K562 (cell line): Measurements from ENCODE around the gene CLIC3. TPM values are rescaled to one million over a fixed set of nuclear protein-coding genes. Genes with fewer than 3 reads are reported as not detected.

Experiments
- ATF7 ChIP-seq: fragments of 450-650 bp; IDR thresholded peaks from 2 replicates; pipeline ENCODE4 v1.7.1; 2014; ENCODE audit warnings: mild to moderate bottlenecking, moderate library complexity
- CHCHD3 ChIP-seq: fragments of 250-450 bp; sonication (Bioruptor Pico); IDR thresholded peaks from 2 replicates; pipeline ENCODE4 v2.1.2; 2022; ENCODE audit warnings: mild to moderate bottlenecking
- DPF2 ChIP-seq: fragments of 450-650 bp; IDR thresholded peaks from 2 replicates; pipeline ENCODE4 v1.6.1; 2016
- HNRNPH1 ChIP-seq: fragments of 200-400 bp; formaldehyde crosslinking; optimal IDR thresholded peaks from 2 replicates; pipeline ENCODE3; 2017; ENCODE audit warnings: low read depth, mild to moderate bottlenecking, low read length, moderate library complexity
- KDM5B ChIP-seq: fragments of 200-600 bp; sonication (generic); IDR thresholded peaks from 2 replicates; pipeline ENCODE4 v1.6.1; 2012; ENCODE audit warnings: low read depth, mild to moderate bottlenecking, moderate library complexity, low read length, control low read depth, inconsistent platforms; ENCODE audit not compliant: insufficient replicate concordance
- MAZ ChIP-seq, 2 experiments: fragments of 450-650 bp in 1 of 2; sonication (generic) in 1 of 2; formaldehyde crosslinking; IDR thresholded peaks in 1 of 2; conservative IDR thresholded peaks in 1 of 2; 2 replicates each; pipeline versions ENCODE4 v1.4.0 to v1.5.0; 2020; ENCODE audit warnings: mild to moderate bottlenecking in 1 of 2, missing genetic modification reagents in 1 of 2
- NR4A1 ChIP-seq, 2 experiments: fragments of 250-450 bp in 1 of 2; fragments of 450-650 bp in 1 of 2; sonication (Bioruptor Pico) in 1 of 2; IDR thresholded peaks; 2 replicates each; pipeline versions ENCODE4 v1.4.0 to v1.6.1; 2016 to 2020; ENCODE audit warnings: mild to moderate bottlenecking in 2 of 2, missing compliant biosample characterization in 1 of 2, missing genetic modification characterization in 1 of 2, moderate library complexity in 1 of 2
- RNF2 ChIP-seq: sonication (generic); IDR thresholded peaks from 2 replicates; pipeline ENCODE4 v1.6.1; 2016
- SIN3A ChIP-seq, 2 experiments: fragments of 150-350 bp in 1 of 2; IDR thresholded peaks; 2 replicates each; pipeline ENCODE4 v1.6.1; 2011 to 2016; ENCODE audit warnings: borderline replicate concordance in 2 of 2, low read depth in 2 of 2, low read length in 2 of 2, mild to moderate bottlenecking in 2 of 2, moderate library complexity in 2 of 2; ENCODE audit not compliant: control insufficient read depth in 1 of 2
- SOX6 ChIP-seq: fragments of 450-650 bp; IDR thresholded peaks from 2 replicates; pipeline ENCODE4 v1.6.1; 2014; ENCODE audit warnings: mild to moderate bottlenecking
- SP1 ChIP-seq: sonication (generic); formaldehyde crosslinking; IDR thresholded peaks from 2 replicates; pipeline ENCODE4 v1.8.1; 2022; ENCODE audit warnings: mild to moderate bottlenecking, missing genetic modification reagents
- TCF3 ChIP-seq: sonication (generic); formaldehyde crosslinking; IDR thresholded peaks from 2 replicates; pipeline ENCODE4 v1.4.0; 2020; ENCODE audit warnings: mild to moderate bottlenecking, missing genetic modification reagents
- ZEB2 ChIP-seq: fragments of 450-650 bp; IDR thresholded peaks from 2 replicates; pipeline ENCODE4 v1.6.1; 2016
- polyA plus RNA-seq, 8 experiments: library from polyadenylated mRNA; depleted of rRNA in 4 of 8; stranded (reverse) in 5 of 8; unstranded in 3 of 8; fragments of >200 nt; fragmentation: Nextera tagmentation in 2 of 8; fragmentation: Illumina TruSeq in 1 of 8; extraction: Ambion mirVana in 2 of 8; extraction: Trizol in 1 of 8; gene quantifications; 2 replicates each; pipeline versions ENCODE4 v1.2.1 to v1.2.3, GENCODE V29; 2011 to 2014; ENCODE audit warnings: inconsistent platforms in 1 of 8, missing spikeins in 1 of 8
- total RNA-seq, 7 experiments: library from RNA; depleted of rRNA in 6 of 7; stranded (reverse); fragments of >200 nt in 6 of 7; fragmentation: Illumina TruSeq in 2 of 7; extraction: Trizol in 2 of 7; gene quantifications; 2 replicates each; pipeline versions ENCODE4 v1.2.1 to v1.2.3, GENCODE V29; 2011 to 2021; ENCODE audit warnings: low replicate concordance in 1 of 7
- TF ChIP-seq, protein P1 (sequence below), 2 experiments: fragments of 450-650 bp in 1 of 2; sonication (generic) in 1 of 2; formaldehyde crosslinking in 1 of 2; IDR thresholded peaks in 1 of 2; conservative IDR thresholded peaks in 1 of 2; 2 replicates each; pipeline versions ENCODE4 v1.6.1 to v1.8.1; 2016 to 2023; ENCODE audit warnings: mild to moderate bottlenecking in 2 of 2, moderate library complexity in 2 of 2, inconsistent platforms in 1 of 2, missing genetic modification reagents in 1 of 2
- TF ChIP-seq, protein P2 (sequence below): fragments of 200-800 bp; sonication (Bioruptor generic); IDR thresholded peaks from 2 replicates; pipeline ENCODE4 v1.6.1; 2017; ENCODE audit warnings: missing genetic modification characterization, missing compliant biosample characterization
- TF ChIP-seq, protein P3 (sequence below), 2 experiments: IDR thresholded peaks; 2 replicates each; pipeline ENCODE4 v1.6.1; 2011; ENCODE audit warnings: borderline replicate concordance in 1 of 2, control low read depth in 1 of 2, low read depth in 1 of 2, low read length in 1 of 2, mild to moderate bottlenecking in 1 of 2, mixed read lengths in 1 of 2, moderate library complexity in 1 of 2; ENCODE audit not compliant: insufficient read depth in 1 of 2, insufficient read length in 1 of 2, poor library complexity in 1 of 2, severe bottlenecking in 1 of 2; ENCODE audit errors: extremely low read depth in 1 of 2
- TF ChIP-seq, protein P4 (sequence below), 3 experiments: fragments of 200-800 bp in 1 of 3; fragments of 250-450 bp in 1 of 3; fragments of 450-650 bp in 1 of 3; sonication (Bioruptor Pico) in 1 of 3; sonication (Bioruptor generic) in 1 of 3; formaldehyde crosslinking in 1 of 3; IDR thresholded peaks; 2 replicates each; pipeline versions ENCODE4 v1.6.1 to v1.8.0; 2016 to 2022; ENCODE audit warnings: mild to moderate bottlenecking in 2 of 3, missing genetic modification characterization in 2 of 3, missing compliant biosample characterization in 1 of 3, moderate library complexity in 1 of 3

CLIC3 gene
- total and polyA plus RNA-seq, 9 of the 15 experiments (the other 6 are each of a cell fraction or from before 2014, with no cell fraction given), result 0.27 to 0.29 TPM; not detected in 7

DNA sequence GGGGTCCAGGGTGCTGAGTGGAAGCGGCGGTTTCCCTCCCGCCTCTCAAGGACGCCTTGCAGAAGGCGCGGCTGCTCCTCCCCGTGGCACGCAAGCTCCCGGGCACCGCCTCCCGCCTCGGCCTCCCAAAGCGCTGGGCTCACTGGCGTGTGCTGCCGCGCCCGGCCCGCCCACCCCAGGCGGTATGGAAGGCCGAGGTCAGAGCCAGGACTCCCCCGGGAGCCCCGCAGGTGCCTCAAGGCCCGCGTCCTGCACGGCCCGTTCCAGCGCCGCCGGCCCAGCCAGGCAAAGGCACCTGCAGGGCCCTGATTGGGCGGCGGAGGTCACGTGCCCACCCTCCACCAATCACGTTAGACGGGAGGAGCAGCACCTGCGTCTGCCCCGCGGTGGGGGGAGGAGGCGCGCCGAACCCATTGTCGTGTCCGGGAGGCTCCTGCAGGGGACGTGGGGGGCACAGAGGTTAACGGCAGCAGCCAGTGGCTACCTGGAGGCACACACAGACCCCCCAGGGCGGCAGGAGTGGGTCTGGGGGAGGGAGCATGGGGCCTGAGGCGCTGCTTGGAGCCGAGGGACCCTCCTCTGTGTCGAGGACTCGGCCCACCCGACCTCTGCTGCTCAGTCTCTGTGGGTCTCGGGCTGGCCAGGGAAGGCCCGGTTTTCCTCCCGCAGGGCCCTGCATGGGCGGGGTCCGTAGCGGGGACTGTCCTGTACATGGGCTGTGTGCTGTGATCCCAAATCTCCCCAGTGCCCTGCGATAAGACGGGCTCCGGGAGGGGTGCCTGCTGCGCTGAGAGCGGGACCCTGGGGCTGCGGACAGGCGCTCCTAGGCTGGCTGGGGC lies 46.3 kb downstream of the CLIC3 start (continued):
- TF ChIP-seq NR4A1 (CRISPR knock-in tag; IDR thresholded peaks at IDR 0.05) (no peak), NR4A1 (tag; IDR thresholded peaks at IDR 0.05) (peak; percentile 60; the same call in 1 of the 2 replicates), TCF3 (0 out of 2 replicates have a peak, but pooled peaks have one; percentile 5), ZEB2 (peak; percentile 67), SIN3A (IDR thresholded peaks at IDR 0.05; ENCODE audit: borderline replicate concordance in 2 of 2, control insufficient read depth in 1 of 2, low read depth in 2 of 2, low read length in 2 of 2) (0 out of 4 replicates have a peak, but pooled peaks of 1 of the 2 experiments have one; percentile 8), SOX6 (peak; percentile 59; the same call in 1 of the 2 replicates), KDM5B (peak; percentile 71), DPF2 (peak; percentile 33; the same call in 1 of the 2 replicates), SP1 (CRISPR knock-in tag) (peak; percentile 50; the same call in 1 of the 2 replicates), RNF2 (peak; percentile 31; the same call in 1 of the 2 replicates), HNRNPH1 (no peak), MAZ (CRISPR knock-in tag; conservative IDR thresholded peaks at IDR 0.05 in 1 of 2, IDR thresholded peaks at IDR 0.05 in 1 of 2) (peak; percentile 83 to 92), CHCHD3 (no peak), ATF7 (peak; percentile 58)
- TF ChIP-seq, protein P1, sequence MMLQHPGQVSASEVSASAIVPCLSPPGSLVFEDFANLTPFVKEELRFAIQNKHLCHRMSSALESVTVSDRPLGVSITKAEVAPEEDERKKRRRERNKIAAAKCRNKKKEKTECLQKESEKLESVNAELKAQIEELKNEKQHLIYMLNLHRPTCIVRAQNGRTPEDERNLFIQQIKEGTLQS (IDR thresholded peaks at IDR 0.05), result peak; percentile 22
- TF ChIP-seq, protein P1 (CRISPR knock-in tag; conservative IDR thresholded peaks at IDR 0.05), result no peak
- TF ChIP-seq, protein P2, sequence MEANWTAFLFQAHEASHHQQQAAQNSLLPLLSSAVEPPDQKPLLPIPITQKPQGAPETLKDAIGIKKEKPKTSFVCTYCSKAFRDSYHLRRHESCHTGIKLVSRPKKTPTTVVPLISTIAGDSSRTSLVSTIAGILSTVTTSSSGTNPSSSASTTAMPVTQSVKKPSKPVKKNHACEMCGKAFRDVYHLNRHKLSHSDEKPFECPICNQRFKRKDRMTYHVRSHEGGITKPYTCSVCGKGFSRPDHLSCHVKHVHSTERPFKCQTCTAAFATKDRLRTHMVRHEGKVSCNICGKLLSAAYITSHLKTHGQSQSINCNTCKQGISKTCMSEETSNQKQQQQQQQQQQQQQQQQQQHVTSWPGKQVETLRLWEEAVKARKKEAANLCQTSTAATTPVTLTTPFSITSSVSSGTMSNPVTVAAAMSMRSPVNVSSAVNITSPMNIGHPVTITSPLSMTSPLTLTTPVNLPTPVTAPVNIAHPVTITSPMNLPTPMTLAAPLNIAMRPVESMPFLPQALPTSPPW, result peak; percentile 91
- TF ChIP-seq, protein P3, sequence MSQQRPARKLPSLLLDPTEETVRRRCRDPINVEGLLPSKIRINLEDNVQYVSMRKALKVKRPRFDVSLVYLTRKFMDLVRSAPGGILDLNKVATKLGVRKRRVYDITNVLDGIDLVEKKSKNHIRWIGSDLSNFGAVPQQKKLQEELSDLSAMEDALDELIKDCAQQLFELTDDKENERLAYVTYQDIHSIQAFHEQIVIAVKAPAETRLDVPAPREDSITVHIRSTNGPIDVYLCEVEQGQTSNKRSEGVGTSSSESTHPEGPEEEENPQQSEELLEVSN (IDR thresholded peaks at IDR 0.05; ENCODE audit: borderline replicate concordance in 1 of 2, extremely low read depth in 1 of 2, insufficient read depth in 1 of 2, insufficient read length in 1 of 2, low read depth in 1 of 2, low read length in 1 of 2, poor library complexity in 1 of 2, severe bottlenecking in 1 of 2), result peak; percentile 31 to 72
- TF ChIP-seq, protein P4, sequence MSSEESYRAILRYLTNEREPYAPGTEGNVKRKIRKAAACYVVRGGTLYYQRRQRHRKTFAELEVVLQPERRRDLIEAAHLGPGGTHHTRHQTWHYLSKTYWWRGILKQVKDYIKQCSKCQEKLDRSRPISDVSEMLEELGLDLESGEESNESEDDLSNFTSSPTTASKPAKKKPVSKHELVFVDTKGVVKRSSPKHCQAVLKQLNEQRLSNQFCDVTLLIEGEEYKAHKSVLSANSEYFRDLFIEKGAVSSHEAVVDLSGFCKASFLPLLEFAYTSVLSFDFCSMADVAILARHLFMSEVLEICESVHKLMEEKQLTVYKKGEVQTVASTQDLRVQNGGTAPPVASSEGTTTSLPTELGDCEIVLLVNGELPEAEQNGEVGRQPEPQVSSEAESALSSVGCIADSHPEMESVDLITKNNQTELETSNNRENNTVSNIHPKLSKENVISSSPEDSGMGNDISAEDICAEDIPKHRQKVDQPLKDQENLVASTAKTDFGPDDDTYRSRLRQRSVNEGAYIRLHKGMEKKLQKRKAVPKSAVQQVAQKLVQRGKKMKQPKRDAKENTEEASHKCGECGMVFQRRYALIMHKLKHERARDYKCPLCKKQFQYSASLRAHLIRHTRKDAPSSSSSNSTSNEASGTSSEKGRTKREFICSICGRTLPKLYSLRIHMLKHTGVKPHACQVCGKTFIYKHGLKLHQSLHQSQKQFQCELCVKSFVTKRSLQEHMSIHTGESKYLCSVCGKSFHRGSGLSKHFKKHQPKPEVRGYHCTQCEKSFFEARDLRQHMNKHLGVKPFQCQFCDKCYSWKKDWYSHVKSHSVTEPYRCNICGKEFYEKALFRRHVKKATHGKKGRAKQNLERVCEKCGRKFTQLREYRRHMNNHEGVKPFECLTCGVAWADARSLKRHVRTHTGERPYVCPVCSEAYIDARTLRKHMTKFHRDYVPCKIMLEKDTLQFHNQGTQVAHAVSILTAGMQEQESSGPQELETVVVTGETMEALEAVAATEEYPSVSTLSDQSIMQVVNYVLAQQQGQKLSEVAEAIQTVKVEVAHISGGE (CRISPR knock-in tag; IDR thresholded peaks at IDR 0.05), result peak in 1 of 3 experiments; percentile 20; a peak in 1 of 6 replicates
